ENCODE results near the gene TRNP1. TPM values are rescaled to one million over a fixed set of nuclear protein-coding genes. Genes with fewer than 3 reads are reported as not detected.

TRNP1 gene, protein sequence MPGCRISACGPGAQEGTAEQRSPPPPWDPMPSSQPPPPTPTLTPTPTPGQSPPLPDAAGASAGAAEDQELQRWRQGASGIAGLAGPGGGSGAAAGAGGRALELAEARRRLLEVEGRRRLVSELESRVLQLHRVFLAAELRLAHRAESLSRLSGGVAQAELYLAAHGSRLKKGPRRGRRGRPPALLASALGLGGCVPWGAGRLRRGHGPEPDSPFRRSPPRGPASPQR
- total RNA-seq (10 to 100 TPM in 3 of 9 donors, 1 to 10 TPM in 6; 1.4 to 27.8 (median 6.2) TPM), polyA plus RNA-seq (10 to 100 TPM in 1 of 3 donors, 1 to 10 TPM in 2; 4.6 to 11.1 (median 9.0) TPM)
- long read RNA-seq, donor 1 = 0 reads
- long read RNA-seq, donor 2, partial matches to known transcripts = 0 of 1 reads
- long read RNA-seq, donor 2, other reads (novel, unspliced or antisense) = 0 of 1 reads
- long read RNA-seq, donor 3 = 0 reads
- long read RNA-seq, donor 4 = 0 reads
- long read RNA-seq, donor 5, transcript TRNP1-202 (2 exons, 575 nt) = minor isoform, 5 of 35 reads
- long read RNA-seq, donor 5, transcript TRNP1-201 (2 exons, 1,958 nt) = major isoform, 28 of 35 reads
- long read RNA-seq, donor 5, partial matches to known transcripts = 0 of 35 reads
- long read RNA-seq, donor 5, other reads (novel, unspliced or antisense) = 2 of 35 reads
- long read RNA-seq, donor 6 = 0 reads
- long read RNA-seq, donor 7 = 0 reads
- long read RNA-seq, donor 8, partial matches to known transcripts = 0 of 2 reads
- long read RNA-seq, donor 8, other reads (novel, unspliced or antisense) = 0 of 2 reads
- long read RNA-seq, donor 9 = 0 reads
- long read RNA-seq, donor 10, partial matches to known transcripts = 0 of 3 reads
- long read RNA-seq, donor 10, other reads (novel, unspliced or antisense) = 0 of 3 reads

- WGBS, 4 donors = 0 to 2% (median 1%) methylated on average over 12 to 58 of the region's 61 CpGs; no CpG with 5 or more reads in 1 of the 4 donors
- peaks cover 6% of the 10 kb centered on the region for H3K27me3 ChIP-seq
- H3K36me3 ChIP-seq (replicated peaks in 1 of 2) = no peaks in the 10 kb centered on the region
- peak within 1 kb of the TSS in 2 of 5 donors; percentile 21 to 72 for H3K27ac ChIP-seq
- H3K4me3 ChIP-seq = peak within 1 kb of the TSS in 2 of 4 donors; percentile 17 to 70
- H3K9me3 ChIP-seq (replicated peaks in 1 of 3) = no peaks in the 10 kb centered on the region
- peaks cover 4 to 7% of the 10 kb centered on the region in 2 donors for H3K4me1 ChIP-seq (replicated peaks in 1 of 2)
- TF ChIP-seq CTCF (IDR thresholded peaks at IDR 0.05) = no peak
- TF ChIP-seq POLR2A (IDR thresholded peaks at IDR 0.05) = peak in 1 of 2 donors; percentile 46
- intact Hi-C loops (cut with DNase I) = no loop called here
- DNase-seq = peak in 6 of 7 donors; percentile 50 to 82 (median 67)
These were observed at the start of gene TRNP1 for GRCh38 chr1:26993237-26994019. Gene TRNP1 (plus strand): TSS chr1:26993692. CDS start chr1:26993787, 95 bp downstream.

- Histone ChIP-seq H3K9me3 (replicated peaks in 1 of 3) (no peaks in the 10 kb centered on the region), H3K4me3 (no peak overlapping the region), H3K4me1 (replicated peaks in 1 of 2) (peaks cover 19 to 25% of the 10 kb centered on the region in 2 donors), H3K27me3 (no peaks in the 10 kb centered on the region), H3K36me3 (replicated peaks in 1 of 2) (peaks cover 0 to 61% of the 10 kb centered on the region in 2 donors), H3K27ac (peak overlapping the region in 4 of 5 donors; percentile 36 to 81 (median 63))
- TF ChIP-seq POLR2A (IDR thresholded peaks at IDR 0.05) (no peak), CTCF (IDR thresholded peaks at IDR 0.05) (no peak)
- intact Hi-C loops (cut with DNase I) = no loop called here
- no peak for DNase-seq
- 29 to 43% (median 39%) methylated on average over 1 to 2 of the region's 2 CpGs for WGBS, 4 donors
These were observed 48.4 kb upstream of the TRNP1 start for GRCh38 chr1:26945138-26945537.

DNA sequence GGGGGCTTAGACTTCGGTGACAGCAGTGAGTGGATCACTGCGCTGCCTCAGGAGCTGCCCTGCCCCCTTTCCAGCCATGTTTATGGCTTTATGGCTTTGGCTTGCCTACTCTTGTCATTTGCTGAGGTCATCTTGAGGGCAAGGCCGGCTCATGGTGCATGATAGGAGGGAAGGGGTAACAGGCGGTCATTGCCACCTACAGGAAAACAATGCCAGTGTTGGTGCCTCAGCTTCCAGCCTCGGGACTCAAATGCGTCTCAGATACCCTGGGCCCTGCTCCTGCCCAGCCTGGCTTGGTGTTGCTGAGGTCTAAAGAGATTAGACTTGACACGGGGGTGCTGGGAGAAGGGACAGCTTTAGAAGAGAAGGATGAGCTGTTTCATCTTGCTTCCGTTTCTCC is 47.8 kb upstream of the TRNP1 start:
- WGBS, 4 donors = 28 to 70% (median 46%) methylated on average over 6 to 8 of the region's 8 CpGs
- Histone ChIP-seq H3K4me3 (no peak overlapping the region), H3K27ac (peak overlapping the region in 4 of 5 donors; percentile 46 to 81 (median 63))

More for the DNA sequence above, 47.8 kb upstream of the TRNP1 start:
- Histone ChIP-seq H3K9me3 (replicated peaks in 1 of 3) (no peaks in the 10 kb centered on the region), H3K4me1 (replicated peaks in 1 of 2) (peaks cover 19 to 25% of the 10 kb centered on the region in 2 donors), H3K27me3 (no peaks in the 10 kb centered on the region), H3K36me3 (replicated peaks in 1 of 2) (peaks cover 0 to 61% of the 10 kb centered on the region in 2 donors)
- TF ChIP-seq CTCF (IDR thresholded peaks at IDR 0.05) (no peak), POLR2A (IDR thresholded peaks at IDR 0.05) (peak in 1 of 2 donors; percentile 52)
- intact Hi-C loops (cut with DNase I) = no loop called here
- peak; percentile 55 to 87 (median 82) for DNase-seq
